GM10847 (cell line): ENCODE data around the gene GPR39.

Source experiments
- POLR2A ChIP-seq: IDR thresholded peaks from 2 replicates; pipeline ENCODE4 v1.6.1; 2011; ENCODE audit not compliant: insufficient read length; ENCODE audit errors: extremely low read depth

The GPR39 gene

GRCh38 chr2:132641819-132642218 lies 225.2 kb downstream of the GPR39 start:
- TF ChIP-seq POLR2A = no peak

DNA sequence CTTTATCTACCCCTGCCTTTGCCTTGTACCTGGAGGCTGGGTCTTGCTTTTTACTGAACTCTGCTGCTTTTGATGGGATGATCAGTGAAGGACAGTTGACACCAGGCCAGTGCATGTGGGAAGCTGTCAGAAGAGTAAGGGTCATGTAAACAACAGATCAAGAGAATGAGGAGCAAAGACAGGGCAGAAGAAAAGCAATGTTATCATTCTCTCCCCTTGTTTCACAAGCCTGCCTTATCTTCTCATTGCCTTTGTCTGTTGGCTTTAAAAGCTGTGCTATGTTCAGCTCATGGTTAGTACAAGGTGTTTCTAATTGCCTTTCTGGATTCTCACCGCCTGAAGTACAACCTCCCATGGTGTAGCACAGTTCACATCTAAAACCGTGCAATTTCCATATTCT lies 225.8 kb downstream of the GPR39 start:
- TF ChIP-seq POLR2A = no peak

DNA sequence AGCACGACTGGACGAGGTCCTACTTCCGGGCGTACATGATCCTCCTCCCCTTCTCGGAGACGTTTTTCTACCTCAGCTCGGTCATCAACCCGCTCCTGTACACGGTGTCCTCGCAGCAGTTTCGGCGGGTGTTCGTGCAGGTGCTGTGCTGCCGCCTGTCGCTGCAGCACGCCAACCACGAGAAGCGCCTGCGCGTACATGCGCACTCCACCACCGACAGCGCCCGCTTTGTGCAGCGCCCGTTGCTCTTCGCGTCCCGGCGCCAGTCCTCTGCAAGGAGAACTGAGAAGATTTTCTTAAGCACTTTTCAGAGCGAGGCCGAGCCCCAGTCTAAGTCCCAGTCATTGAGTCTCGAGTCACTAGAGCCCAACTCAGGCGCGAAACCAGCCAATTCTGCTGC lies 228.6 kb downstream of the GPR39 start:
- no peak for TF ChIP-seq POLR2A

DNA sequence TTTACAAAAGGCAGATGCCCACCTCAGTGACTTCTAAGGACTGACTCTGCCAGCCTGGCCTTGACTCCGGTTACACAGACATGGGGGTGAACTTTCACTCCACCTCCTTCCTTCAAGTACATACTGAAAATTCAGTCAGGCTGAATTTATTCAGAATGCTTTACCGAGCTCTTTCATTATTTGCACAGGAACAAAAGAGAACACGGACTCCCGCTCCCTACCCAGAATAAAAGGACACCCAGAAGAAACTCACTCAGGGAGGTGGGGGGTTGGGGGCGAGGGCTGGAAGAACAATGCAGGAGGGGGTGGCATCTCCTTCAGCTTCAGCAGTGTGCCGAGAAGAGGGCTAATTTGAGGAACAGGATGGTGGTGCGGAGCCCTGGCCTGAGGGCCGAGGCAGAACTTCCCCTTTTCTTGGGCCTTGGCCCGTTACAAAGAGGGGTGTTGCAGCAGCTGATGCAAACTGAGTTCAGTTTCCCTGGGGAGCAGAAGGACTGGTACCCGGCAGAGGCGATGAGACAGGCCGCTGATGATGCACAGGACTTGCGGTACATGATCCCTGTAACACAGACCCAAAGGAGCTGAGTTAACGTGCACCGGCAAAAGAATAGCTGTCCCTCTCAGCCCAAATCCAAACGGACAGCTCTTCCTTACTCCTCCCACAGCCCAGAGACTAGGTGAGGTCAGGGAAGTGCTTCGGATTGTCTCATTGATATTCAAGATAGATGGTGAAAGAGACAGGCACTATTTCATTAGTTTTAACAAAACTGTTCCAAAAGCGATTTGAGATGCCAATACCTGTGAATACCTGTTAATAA lies 229.3 kb downstream of the GPR39 start:
- no peak for TF ChIP-seq POLR2A

DNA sequence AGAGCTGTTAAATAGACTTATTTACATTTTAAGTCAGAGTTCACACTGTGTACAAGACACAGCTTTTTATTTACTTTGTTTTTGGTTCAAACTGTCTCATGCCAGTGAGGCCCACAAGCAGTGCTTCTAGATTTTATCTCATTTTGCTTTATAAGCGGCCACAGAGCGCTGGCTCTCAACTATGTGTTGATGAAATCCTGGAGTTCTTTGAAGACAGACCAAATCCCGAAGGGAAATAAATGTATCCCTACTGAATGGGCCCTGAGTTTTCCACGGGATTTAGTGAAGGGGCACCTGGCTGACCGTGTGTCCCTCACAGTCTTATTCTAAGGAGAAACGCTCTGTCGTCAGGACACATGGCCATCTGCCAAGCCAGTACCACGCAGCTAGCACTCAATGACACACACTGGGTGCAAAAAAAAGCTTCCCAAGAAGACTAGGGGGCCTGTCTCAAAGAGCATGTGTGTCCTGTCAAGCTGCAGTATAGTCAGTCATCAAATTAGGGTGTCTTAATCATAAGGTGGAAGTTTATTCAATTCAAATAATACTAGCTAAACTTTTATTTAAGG lies 230.0 kb downstream of the GPR39 start:
- no peak for TF ChIP-seq POLR2A

GRCh38 chr2:132651115-132652045 lies 234.8 kb downstream of the GPR39 start:
- no peak for TF ChIP-seq POLR2A

DNA sequence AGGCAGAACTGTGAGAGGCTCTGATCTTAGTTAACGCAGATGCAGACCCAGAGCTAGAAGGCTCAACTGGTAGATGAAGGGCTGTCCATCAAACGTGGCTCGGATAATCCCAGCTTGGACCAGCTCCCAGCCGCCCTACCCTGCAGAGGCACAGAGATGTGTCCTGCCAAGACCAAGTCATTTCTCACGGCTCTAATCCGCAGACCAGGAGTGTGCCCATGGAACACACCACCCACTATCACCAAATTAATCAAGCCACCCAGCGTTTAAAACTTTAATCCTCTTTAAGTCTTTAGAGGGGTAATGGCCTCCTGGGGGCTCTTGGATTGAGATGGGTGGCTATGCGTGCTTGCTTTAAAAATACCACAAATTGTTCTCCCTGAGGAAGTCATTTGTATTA lies 235.9 kb downstream of the GPR39 start:
- TF ChIP-seq POLR2A = no peak

GRCh38 chr2:132654335-132654734 lies 237.7 kb downstream of the GPR39 start:
- TF ChIP-seq POLR2A = no peak

GRCh38 chr2:132654968-132655367 lies 238.4 kb downstream of the GPR39 start:
- TF ChIP-seq POLR2A = no peak

DNA sequence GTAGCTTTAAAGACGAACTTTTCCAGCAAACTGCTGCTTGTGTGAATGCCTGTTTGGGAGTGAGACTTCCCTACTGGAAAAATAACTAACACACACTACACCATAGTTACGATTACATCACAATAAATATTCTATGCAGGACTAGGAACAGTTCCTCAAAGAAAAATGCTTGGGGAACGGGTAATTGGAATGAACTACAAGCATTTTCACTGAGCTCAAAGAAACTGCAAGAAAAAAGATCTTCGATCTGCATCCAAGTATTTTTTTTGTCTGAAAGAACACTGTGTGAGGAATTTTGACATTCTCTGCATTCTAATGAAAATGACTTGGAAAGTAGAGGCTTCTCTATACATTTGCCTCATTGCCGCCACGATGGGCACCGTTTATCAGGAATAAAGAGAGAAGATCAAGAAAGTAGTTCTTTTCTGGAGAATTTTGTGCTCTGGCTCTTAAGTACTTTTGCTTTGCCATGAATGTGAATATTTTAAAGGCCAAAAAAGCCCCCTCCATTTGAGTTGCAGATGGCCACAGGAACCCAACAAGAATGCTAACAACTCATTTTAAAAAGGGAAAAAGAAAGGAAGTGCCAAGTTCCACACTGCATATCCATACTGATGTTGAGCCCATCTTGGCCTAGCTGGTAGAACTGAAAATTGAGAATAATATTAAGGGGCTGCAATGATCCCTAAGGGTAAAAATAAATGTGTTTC lies 239.8 kb downstream of the GPR39 start:
- TF ChIP-seq POLR2A = no peak

- TF ChIP-seq POLR2A = no peak
Measured at GRCh38 chr2:132659331-132659730, 242.7 kb downstream of the GPR39 start.

- no peak for TF ChIP-seq POLR2A
Measured at GRCh38 chr2:132662732-132663131, 246.1 kb downstream of the GPR39 start.

- no peak for TF ChIP-seq POLR2A
Measured at GRCh38 chr2:132664096-132664495, 247.5 kb downstream of the GPR39 start.

DNA sequence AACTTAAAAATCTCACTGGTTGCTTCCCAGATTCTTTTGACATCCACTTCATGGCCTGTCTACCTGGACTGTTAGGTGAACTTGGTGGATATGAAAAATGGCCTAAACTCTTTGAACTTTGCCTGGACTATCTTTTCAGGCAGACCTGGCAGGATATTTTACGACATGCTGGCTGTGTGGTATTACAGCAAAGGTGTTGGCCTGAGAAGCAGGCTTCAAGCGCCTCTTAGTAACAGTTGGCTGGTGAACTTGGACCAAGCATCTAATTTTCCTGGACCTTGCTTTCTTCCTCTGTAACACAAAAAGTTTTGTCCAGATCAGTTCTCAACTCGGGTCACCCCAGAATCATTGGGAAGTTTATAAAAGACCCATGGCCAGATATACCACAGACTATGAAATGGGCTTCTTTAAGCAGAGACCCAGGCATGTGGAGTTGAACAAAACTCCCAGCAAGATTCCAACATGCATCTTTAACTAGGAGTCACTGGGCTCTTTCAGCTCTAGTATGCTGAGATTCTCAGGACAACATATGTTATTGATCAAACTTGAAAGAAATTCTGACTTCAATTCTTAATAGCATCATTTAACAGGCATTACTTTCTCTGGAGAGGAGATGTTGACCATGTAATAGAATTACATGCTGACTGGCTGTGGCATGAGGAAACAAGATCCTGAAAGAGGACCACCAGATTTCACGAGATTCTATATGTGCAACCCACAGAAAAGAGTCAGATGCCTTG lies 249.0 kb downstream of the GPR39 start:
- no peak for TF ChIP-seq POLR2A
